Liver (tissue), 9 donors: ENCODE data around the gene ITGB6. TPM values are rescaled to one million over a fixed set of nuclear protein-coding genes. Genes with fewer than 3 reads are reported as not detected.

Source experiments
- DNase-seq: peaks from one replicate; pipeline ENCODE4 v3.0.0-alpha.2; 2017; ENCODE audit warnings: low spot score
- H3K27ac ChIP-seq, 2 donors: one replicate each; pipeline ENCODE4 v1.7.0; 2013; ENCODE audit warnings: inconsistent platforms in 2 of 2, low read length in 2 of 2, control low read depth in 1 of 2, low read depth in 1 of 2, mild to moderate bottlenecking in 1 of 2
- H3K27me3 ChIP-seq, 4 donors: one replicate each; pipeline versions ENCODE4 v1.6.1 to v1.7.0; 2013; ENCODE audit warnings: low read length in 3 of 4, inconsistent platforms in 1 of 4, mild to moderate bottlenecking in 1 of 4, moderate library complexity in 1 of 4; ENCODE audit not compliant: control insufficient read depth in 4 of 4, insufficient read depth in 4 of 4
- H3K36me3 ChIP-seq, 4 donors: one replicate each; pipeline versions ENCODE4 v1.6.1 to v1.7.0; 2013; ENCODE audit warnings: low read length in 3 of 4, mild to moderate bottlenecking in 3 of 4, low read depth in 1 of 4, moderate library complexity in 1 of 4; ENCODE audit not compliant: control insufficient read depth in 4 of 4, insufficient read depth in 3 of 4
- H3K4me1 ChIP-seq, 4 donors: one replicate each; pipeline versions ENCODE4 v1.6.1 to v1.7.0; 2013; ENCODE audit warnings: low read length in 3 of 4, mild to moderate bottlenecking in 3 of 4, moderate library complexity in 1 of 4; ENCODE audit not compliant: control insufficient read depth in 4 of 4, insufficient read depth in 4 of 4
- H3K4me3 ChIP-seq, 3 donors: one replicate each; pipeline versions ENCODE4 v1.6.1 to v1.7.0; 2013; ENCODE audit warnings: low read length in 3 of 3, control low read depth in 1 of 3, low read depth in 1 of 3, mild to moderate bottlenecking in 1 of 3
- H3K9ac ChIP-seq, 2 donors: one replicate each; pipeline ENCODE4 v1.7.0; 2013; ENCODE audit warnings: low read length in 2 of 2, mild to moderate bottlenecking in 2 of 2, moderate library complexity in 2 of 2, control low read depth in 1 of 2, low read depth in 1 of 2
- H3K9me3 ChIP-seq, 4 donors: one replicate each; pipeline versions ENCODE4 v1.6.1 to v1.7.0; 2013; ENCODE audit warnings: low read length in 3 of 4; ENCODE audit not compliant: control insufficient read depth in 4 of 4
- ATF3 ChIP-seq: IDR thresholded peaks from 2 replicates; pipeline ENCODE4 v1.6.1; 2016; ENCODE audit warnings: antibody characterized with exemption
- CTCF ChIP-seq: fragments of 150-350 bp; IDR thresholded peaks from 2 replicates; pipeline ENCODE4 v1.5.1; 2017; ENCODE audit warnings: improper control_type of control experiment, low read depth, low read length; ENCODE audit not compliant: missing input control
- EGR1 ChIP-seq, 2 donors: IDR thresholded peaks; 2 replicates each; pipeline ENCODE4 v1.6.1; 2016 to 2018; ENCODE audit warnings: antibody characterized with exemption in 2 of 2, low read depth in 2 of 2
- FOXA1 ChIP-seq: IDR thresholded peaks from 2 replicates; pipeline ENCODE4 v1.6.1; 2016; ENCODE audit warnings: antibody characterized with exemption
- FOXA2 ChIP-seq: IDR thresholded peaks from 2 replicates; pipeline ENCODE4 v1.6.1; 2016; ENCODE audit warnings: antibody characterized with exemption
- GABPA ChIP-seq, 2 donors: IDR thresholded peaks in 1 of 2; conservative IDR thresholded peaks in 1 of 2; 2 replicates each; pipeline ENCODE4 v1.6.1; 2016; ENCODE audit warnings: antibody characterized with exemption in 2 of 2, mild to moderate bottlenecking in 1 of 2, moderate library complexity in 1 of 2
- HNF4A ChIP-seq, 2 donors: conservative IDR thresholded peaks; 2 replicates each; pipeline ENCODE4 v1.6.1; 2016; ENCODE audit warnings: antibody characterized with exemption in 2 of 2, mild to moderate bottlenecking in 2 of 2
- HNF4G ChIP-seq: IDR thresholded peaks from 2 replicates; pipeline ENCODE4 v1.6.1; 2016; ENCODE audit warnings: antibody characterized with exemption
- JUND ChIP-seq, 2 donors: IDR thresholded peaks; 2 replicates each; pipeline ENCODE4 v1.6.1; 2016; ENCODE audit warnings: antibody characterized with exemption in 2 of 2
- RXRA ChIP-seq, 2 donors: IDR thresholded peaks; 2 replicates each; pipeline ENCODE4 v1.6.1; 2017 to 2018; ENCODE audit warnings: antibody characterized with exemption in 2 of 2, mild to moderate bottlenecking in 1 of 2
- TAF1 ChIP-seq: conservative IDR thresholded peaks from 2 replicates; pipeline ENCODE4 v1.6.1; 2016; ENCODE audit warnings: antibody characterized with exemption, mild to moderate bottlenecking
- YY1 ChIP-seq: IDR thresholded peaks from 2 replicates; pipeline ENCODE4 v1.6.1; 2016; ENCODE audit warnings: antibody characterized with exemption, mild to moderate bottlenecking
- ZBTB33 ChIP-seq: IDR thresholded peaks from 2 replicates; pipeline ENCODE4 v1.6.1; 2016; ENCODE audit warnings: antibody characterized with exemption
- WGBS: extraction: QIAGEN DNeasy Blood & Tissue Kit; methylation state at CpG from one replicate; pipeline ENCODE4 v1.1.7; 2013; 5-methylcytosine and 5-hydroxymethylcytosine counted together
- polyA plus RNA-seq, 2 donors: library from polyadenylated mRNA; stranded (reverse) in 1 of 2; unstranded in 1 of 2; fragments of 200-250 nt in 1 of 2; fragments of >200 nt in 1 of 2; fragmentation: Nextera tagmentation in 1 of 2; extraction: Ambion mirVana in 1 of 2; gene quantifications; one replicate each; pipeline versions ENCODE4 v1.2.1 to v1.2.3, GENCODE V29; 2013 to 2015
- total RNA-seq, 2 donors: library from RNA; depleted of rRNA; stranded (reverse); fragments of >200 nt; gene quantifications; one replicate each; pipeline ENCODE4 v1.2.3, GENCODE V29; 2014
- TF ChIP-seq, protein P1 (sequence below): IDR thresholded peaks from 2 replicates; pipeline ENCODE4 v1.6.1; 2016; ENCODE audit warnings: antibody characterized with exemption
- donor health status: healthy.
- donor health status: healthy.
- donor health status: healthy.
- donor health status: healthy.
- donor health status: healthy.

Gene ITGB6
- total and polyA plus RNA-seq, 4 donors, result 0.03 to 0.10 (median 0.08) TPM; not detected in 1

DNA sequence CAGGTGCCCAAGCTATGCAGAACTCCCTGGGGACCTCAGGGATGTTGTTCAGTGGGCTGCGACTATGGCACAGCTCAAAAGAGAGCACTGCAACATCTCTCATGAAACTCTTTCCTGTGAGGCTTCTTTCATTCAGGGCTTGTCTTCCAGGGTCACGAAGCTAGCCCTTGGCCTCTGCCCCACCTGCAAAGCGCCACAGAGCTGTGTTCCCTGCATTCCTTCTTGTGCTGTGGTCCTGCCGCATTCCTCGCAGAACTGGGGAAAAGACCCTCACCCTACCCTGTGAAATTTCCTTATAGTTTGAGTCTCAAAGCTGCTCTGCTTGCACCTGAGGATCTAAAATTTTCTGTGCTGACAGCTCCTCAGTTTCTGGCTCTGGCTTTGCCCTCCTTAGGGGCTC is 26.3 kb upstream of the ITGB6 start:
- no peaks in the 10 kb centered on the region for H3K36me3 ChIP-seq
- 93% methylated on average over 5 of the region's 5 CpGs for WGBS
- no peak overlapping the region for H3K9ac ChIP-seq
- H3K4me1 ChIP-seq, result no peaks in the 10 kb centered on the region
- H3K4me3 ChIP-seq, result no peak overlapping the region
- no peaks in the 10 kb centered on the region for H3K27me3 ChIP-seq
- no peak for TF ChIP-seq HNF4G
- no peak for TF ChIP-seq JUND (IDR thresholded peaks at IDR 0.05)
- no peak for TF ChIP-seq ZBTB33
- no peak for TF ChIP-seq CTCF
- TF ChIP-seq ATF3, result no peak
- no peak for TF ChIP-seq RXRA (IDR thresholded peaks at IDR 0.05)
- TF ChIP-seq YY1, result no peak
- TF ChIP-seq GABPA (IDR thresholded peaks at IDR 0.05 in 1 of 2, conservative IDR thresholded peaks at IDR 0.05 in 1 of 2), result no peak
- TF ChIP-seq TAF1, result no peak
- TF ChIP-seq FOXA2, result no peak
- DNase-seq, result no peak
- no peak overlapping the region for H3K27ac ChIP-seq
- peaks cover 0 to 3% (median 0%) of the 10 kb centered on the region in 4 donors for H3K9me3 ChIP-seq

DNA sequence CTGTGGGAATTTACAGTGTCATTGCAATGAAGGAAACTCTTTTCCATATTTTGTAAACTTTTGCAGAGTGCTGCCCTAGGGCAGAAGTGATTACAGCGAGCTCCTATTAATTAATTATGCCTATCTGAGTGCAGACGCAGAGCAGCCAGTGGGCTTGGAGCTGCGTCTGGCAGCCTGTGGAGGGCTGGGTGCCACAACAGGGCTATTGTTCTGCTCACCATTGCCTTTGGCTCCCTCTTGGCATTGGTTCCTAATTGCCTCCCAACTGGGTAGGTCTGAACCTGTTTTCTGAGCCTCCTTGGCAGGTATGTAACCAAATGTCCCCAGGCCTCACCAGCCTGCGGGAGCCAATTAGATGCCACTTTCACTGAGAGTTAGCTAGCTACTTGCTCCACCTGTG is 25.6 kb upstream of the ITGB6 start:
- TF ChIP-seq JUND (IDR thresholded peaks at IDR 0.05), result no peak
- TF ChIP-seq RXRA (IDR thresholded peaks at IDR 0.05), result no peak
- no peak for TF ChIP-seq HNF4A (conservative IDR thresholded peaks at IDR 0.05)
- TF ChIP-seq, protein P1, sequence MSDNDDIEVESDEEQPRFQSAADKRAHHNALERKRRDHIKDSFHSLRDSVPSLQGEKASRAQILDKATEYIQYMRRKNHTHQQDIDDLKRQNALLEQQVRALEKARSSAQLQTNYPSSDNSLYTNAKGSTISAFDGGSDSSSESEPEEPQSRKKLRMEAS, result no peak
- no peak for TF ChIP-seq EGR1 (IDR thresholded peaks at IDR 0.05; ENCODE audit: low read depth in 2 of 2)
- TF ChIP-seq FOXA1, result no peak
- no peak for TF ChIP-seq CTCF
- WGBS, result 86% methylated on average over 4 of the region's 4 CpGs
- no peak overlapping the region for H3K4me3 ChIP-seq
- DNase-seq, result no peak
- no peaks in the 10 kb centered on the region for H3K27me3 ChIP-seq
- H3K36me3 ChIP-seq, result no peaks in the 10 kb centered on the region
- no peak overlapping the region for H3K27ac ChIP-seq
- H3K9me3 ChIP-seq, result peaks cover 0 to 3% (median 0%) of the 10 kb centered on the region in 4 donors
- no peaks in the 10 kb centered on the region for H3K4me1 ChIP-seq
- no peak overlapping the region for H3K9ac ChIP-seq
